Neural progenitor cell (in vitro differentiated cells): ENCODE results near the gene MRPL3.

Experiments
- CTCF ChIP-seq: fragments of 200-600 bp; sonication (generic); IDR thresholded peaks from 2 replicates; pipeline ENCODE4 v1.5.1; 2017; ENCODE audit warnings: antibody characterized with exemption, mild to moderate bottlenecking
- EZH2 ChIP-seq: fragments of 200-600 bp; sonication (generic); IDR thresholded peaks from 2 replicates; pipeline ENCODE4 v1.6.1; 2017; ENCODE audit warnings: antibody characterized with exemption, mild to moderate bottlenecking, moderate library complexity
- EZH2phosphoT487 ChIP-seq: fragments of 200-600 bp; sonication (generic); IDR thresholded peaks from 2 replicates; pipeline ENCODE4 v1.6.1; 2017; ENCODE audit warnings: antibody characterized with exemption

- TF ChIP-seq CTCF (no peak), EZH2 (no peak), EZH2phosphoT487 (no peak)
Observed at GRCh38 chr3:131484496-131485111, 18.2 kb downstream of the MRPL3 start.
